BJ (cell line): Measurements from ENCODE around the gene ABAT. TPM values are rescaled to one million over a fixed set of nuclear protein-coding genes. Genes with fewer than 3 reads are reported as not detected.
"Not testable (repeated sequence)": the region's sequence is repeated elsewhere in the genome, so short reads cannot be mapped to it uniquely, and the experiment has no call there.

Experiments
- CTCF ChIA-PET: fragments of 350-600 bp; formaldehyde crosslinking; extraction: SDS; loops from one replicate; lab custom pipeline; 2021; ENCODE audit warnings: antibody characterized with exemption, inconsistent platforms; lab: Yijun Ruan, JAX
- POLR2A ChIA-PET: fragments of 300-600 bp; sonication (Branson Sonifier 250); formaldehyde crosslinking; extraction: SDS; loops from one replicate; lab custom pipeline; 2021; ENCODE audit warnings: antibody characterized with exemption; lab: Charles Lee
- DNase-seq: peaks from one replicate; pipeline ENCODE4 v3.0.0-alpha.2; 2011; ENCODE audit warnings: low read depth
- H3K27me3 ChIP-seq: 2 replicates; pipeline ENCODE4 v1.6.0; 2011; ENCODE audit warnings: low read length; ENCODE audit not compliant: control insufficient read depth, insufficient read depth
- H3K36me3 ChIP-seq: 2 replicates; pipeline ENCODE4 v1.5.1; 2011; ENCODE audit warnings: low read length; ENCODE audit not compliant: control insufficient read depth, insufficient read depth
- H3K4me3 ChIP-seq: 2 replicates; pipeline ENCODE4 v1.5.1; 2011; ENCODE audit warnings: low read depth, mild to moderate bottlenecking, control low read depth, low read length
- polyA plus RNA-seq: library from polyadenylated mRNA; depleted of rRNA; stranded (reverse); fragments of >200 nt; gene quantifications from 2 replicates; pipeline ENCODE4 v1.2.3, GENCODE V29; 2011
- TF ChIP-seq, protein P1 (sequence below): IDR thresholded peaks from 2 replicates; pipeline ENCODE4 v1.5.1; 2011; ENCODE audit warnings: low read depth, mild to moderate bottlenecking, control low read depth, inconsistent platforms, low read length, moderate library complexity; ENCODE audit not compliant: insufficient read depth

Gene ABAT
- polyA plus RNA-seq, 1 experiment: 3.5 TPM

DNA sequence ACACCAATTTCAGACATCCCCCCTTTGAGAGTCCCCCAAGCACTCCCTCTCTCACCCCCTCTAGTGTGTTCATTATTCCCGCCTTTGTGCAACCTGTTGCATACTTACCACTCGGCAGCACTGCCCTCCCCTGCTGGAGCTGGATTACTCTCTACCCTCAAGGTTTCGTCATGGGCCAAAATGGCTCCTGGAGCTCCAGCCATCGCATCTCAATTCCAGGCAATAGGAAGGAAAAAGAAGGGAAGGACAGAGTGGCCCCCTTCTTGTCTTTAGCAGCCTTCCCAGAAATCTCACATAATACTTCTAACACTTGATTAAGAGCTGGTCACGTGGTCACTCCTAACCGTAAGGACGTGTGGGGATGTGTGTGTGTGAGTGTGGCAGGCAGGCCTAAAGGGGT lies 102.8 kb downstream of the ABAT start:
- H3K36me3 ChIP-seq: no peaks in the 10 kb centered on the region
- ChIA-PET CTCF (no interaction called here), POLR2A (no interaction called here)
- DNase-seq: no peak
- no peak overlapping the region for H3K4me3 ChIP-seq
- TF ChIP-seq, protein P1, sequence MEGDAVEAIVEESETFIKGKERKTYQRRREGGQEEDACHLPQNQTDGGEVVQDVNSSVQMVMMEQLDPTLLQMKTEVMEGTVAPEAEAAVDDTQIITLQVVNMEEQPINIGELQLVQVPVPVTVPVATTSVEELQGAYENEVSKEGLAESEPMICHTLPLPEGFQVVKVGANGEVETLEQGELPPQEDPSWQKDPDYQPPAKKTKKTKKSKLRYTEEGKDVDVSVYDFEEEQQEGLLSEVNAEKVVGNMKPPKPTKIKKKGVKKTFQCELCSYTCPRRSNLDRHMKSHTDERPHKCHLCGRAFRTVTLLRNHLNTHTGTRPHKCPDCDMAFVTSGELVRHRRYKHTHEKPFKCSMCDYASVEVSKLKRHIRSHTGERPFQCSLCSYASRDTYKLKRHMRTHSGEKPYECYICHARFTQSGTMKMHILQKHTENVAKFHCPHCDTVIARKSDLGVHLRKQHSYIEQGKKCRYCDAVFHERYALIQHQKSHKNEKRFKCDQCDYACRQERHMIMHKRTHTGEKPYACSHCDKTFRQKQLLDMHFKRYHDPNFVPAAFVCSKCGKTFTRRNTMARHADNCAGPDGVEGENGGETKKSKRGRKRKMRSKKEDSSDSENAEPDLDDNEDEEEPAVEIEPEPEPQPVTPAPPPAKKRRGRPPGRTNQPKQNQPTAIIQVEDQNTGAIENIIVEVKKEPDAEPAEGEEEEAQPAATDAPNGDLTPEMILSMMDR: no peak
- H3K27me3 ChIP-seq: no peaks in the 10 kb centered on the region

GRCh38 chr16:8781797-8782196 lies 107.4 kb downstream of the ABAT start:
- TF ChIP-seq, protein P1: no peak
- ChIA-PET CTCF (no interaction called here), POLR2A (no interaction called here)
- DNase-seq: no peak
- Histone ChIP-seq H3K36me3 (no peaks in the 10 kb centered on the region), H3K27me3 (no peaks in the 10 kb centered on the region), H3K4me3 (no peak overlapping the region)

DNA sequence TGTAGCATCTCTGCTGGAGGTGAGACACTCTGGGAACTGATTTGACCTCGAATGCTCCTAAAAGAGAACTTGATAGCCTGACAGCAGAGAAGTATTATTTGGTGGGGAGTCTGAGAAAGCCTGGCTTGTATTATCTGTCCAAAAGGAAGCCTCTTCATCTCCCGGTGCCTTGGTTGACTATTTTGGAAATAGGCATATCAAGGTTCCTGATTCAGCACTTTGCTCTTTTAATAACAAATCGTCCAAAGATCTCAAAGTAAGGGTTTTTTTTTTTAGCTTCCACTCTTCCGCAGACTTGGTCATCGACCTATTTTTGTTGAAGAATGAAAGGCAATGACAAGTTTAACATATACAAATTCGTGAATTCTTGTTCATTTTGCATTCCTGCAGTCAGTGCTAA lies 108.3 kb downstream of the ABAT start:
- DNase-seq: no peak
- TF ChIP-seq, protein P1: no peak
- H3K4me3 ChIP-seq: no peak overlapping the region
- H3K36me3 ChIP-seq: no peaks in the 10 kb centered on the region
- ChIA-PET CTCF (no interaction called here), POLR2A (no interaction called here)
- no peaks in the 10 kb centered on the region for H3K27me3 ChIP-seq

GRCh38 chr16:8785408-8785807 lies 111.0 kb downstream of the ABAT start:
- CTCF ChIA-PET: no interaction called here

DNA sequence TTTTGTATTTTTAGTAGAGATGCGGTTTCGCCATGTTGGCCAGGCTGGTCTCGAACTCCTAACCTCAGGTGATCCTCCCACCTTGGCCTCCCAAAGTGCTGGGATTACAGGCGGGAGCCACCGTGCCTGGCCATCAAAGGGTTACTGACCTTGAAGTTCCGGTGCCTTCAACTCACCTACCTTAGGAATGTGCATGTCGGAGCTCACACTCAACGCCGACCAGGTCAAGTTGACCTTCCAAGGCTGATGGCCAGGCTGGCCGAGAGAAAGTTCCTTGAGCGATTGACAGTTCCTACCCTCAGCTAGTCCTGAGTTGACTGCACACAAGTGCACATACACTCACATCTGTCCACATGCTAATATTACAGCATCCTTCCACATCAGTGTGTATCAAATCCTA lies 111.9 kb downstream of the ABAT start:
- H3K4me3 ChIP-seq, DNase-seq, POLR2A ChIA-PET, H3K36me3 ChIP-seq, H3K27me3 ChIP-seq: not testable (repeated sequence)
- CTCF ChIA-PET: interaction anchor here (0.9 kb wide), 1 partner anchor 126 kb away, joined by 3 read pairs; no protein-coding TSS in a partner anchor

More at GRCh38 chr16:8785408-8785807, 111.0 kb downstream of the ABAT start:
- TF ChIP-seq, protein P1: no peak
- no peak for DNase-seq
- Histone ChIP-seq H3K4me3 (no peak overlapping the region), H3K36me3 (no peaks in the 10 kb centered on the region), H3K27me3 (no peaks in the 10 kb centered on the region)
- POLR2A ChIA-PET: no interaction called here

DNA sequence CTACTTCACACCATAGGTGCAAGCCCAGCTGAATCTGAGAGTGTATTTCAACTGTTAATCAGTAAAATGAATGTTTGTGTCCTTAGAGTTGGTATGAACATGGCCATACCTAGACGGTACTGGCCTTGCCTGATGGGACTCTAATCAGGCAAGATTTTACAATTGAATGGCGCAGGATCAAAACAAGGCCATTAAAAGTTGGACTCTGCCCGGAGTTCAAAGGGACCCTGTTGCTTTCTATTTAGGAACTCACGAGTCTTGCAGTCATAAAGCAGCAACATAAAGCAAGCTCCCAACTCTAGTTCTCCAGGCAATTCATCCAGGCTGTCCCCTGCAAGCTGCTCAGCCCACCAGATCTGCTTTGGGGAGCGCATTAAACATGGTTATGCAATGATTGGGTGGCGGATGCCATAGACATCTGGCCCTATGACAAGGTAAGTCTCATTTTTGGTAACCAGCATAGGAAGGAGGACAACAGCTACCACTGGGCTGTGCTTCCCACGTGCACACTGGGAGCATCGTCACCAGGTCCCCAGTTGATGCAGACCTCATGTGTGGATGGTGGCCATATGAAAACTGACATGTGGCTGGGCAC lies 114.3 kb downstream of the ABAT start:
- no peak overlapping the region for H3K4me3 ChIP-seq
- no peak for DNase-seq
- TF ChIP-seq, protein P1: no peak
- POLR2A ChIA-PET: no interaction called here
- no peaks in the 10 kb centered on the region for H3K27me3 ChIP-seq
- CTCF ChIA-PET: interaction anchor here (1.1 kb wide), 1 partner anchor 128 kb away, joined by 3 read pairs; no protein-coding TSS in a partner anchor
- no peaks in the 10 kb centered on the region for H3K36me3 ChIP-seq
